ENCODE measurements around the gene NFE2L3. TPM values are rescaled to one million over a fixed set of nuclear protein-coding genes. Genes with fewer than 3 reads are reported as not detected.
"Not testable (repeated sequence)": the region's sequence is repeated elsewhere in the genome, so short reads cannot be mapped to it uniquely, and the experiment has no call there.

The NFE2L3 gene
- total RNA-seq, 1 donor from 2014 or later = 4.8 TPM

DNA sequence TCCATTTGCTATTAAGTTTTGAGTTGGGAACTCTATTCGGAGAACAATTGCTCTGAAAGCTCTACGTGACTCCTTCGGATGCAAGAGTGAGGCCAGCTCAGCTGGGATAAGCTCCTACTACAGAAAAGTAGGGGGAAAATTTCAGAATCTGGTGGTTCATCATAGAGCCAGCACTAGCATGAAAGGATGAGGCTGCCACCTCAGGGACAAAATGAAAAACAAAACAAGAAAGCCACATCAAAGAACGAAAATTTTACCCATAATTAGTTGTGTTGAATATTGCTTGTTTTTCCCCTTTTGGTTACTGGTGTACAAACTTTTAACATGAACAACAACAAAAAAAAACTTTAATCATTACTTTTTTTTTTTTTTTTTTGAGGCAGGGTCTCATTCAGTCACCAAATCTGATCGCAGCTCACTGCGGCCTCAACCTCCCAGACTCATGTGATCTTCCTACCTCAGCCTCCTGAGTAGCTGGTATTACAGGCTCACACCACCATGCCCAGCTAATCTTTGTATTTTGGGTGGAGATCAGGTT, 39.7 kb upstream of the NFE2L3 start:
- intact Hi-C loops (cut with DNase I) = no loop called here

GRCh38 chr7:26115650-26116049, 36.3 kb upstream of the NFE2L3 start:
- Histone ChIP-seq H3K36me3 (no peaks in the 10 kb centered on the region), H3K27ac (no peak overlapping the region), H3K27me3 (ENCODE audit: low read depth) (peaks cover 9% of the 10 kb centered on the region), H3K4me1 (no peaks in the 10 kb centered on the region), H3K9me3 (no peaks in the 10 kb centered on the region), H3K4me3 (no peak overlapping the region)
- no peak for ATAC-seq
- intact Hi-C loops (cut with DNase I) = no loop called here
- TF ChIP-seq, protein P1, sequence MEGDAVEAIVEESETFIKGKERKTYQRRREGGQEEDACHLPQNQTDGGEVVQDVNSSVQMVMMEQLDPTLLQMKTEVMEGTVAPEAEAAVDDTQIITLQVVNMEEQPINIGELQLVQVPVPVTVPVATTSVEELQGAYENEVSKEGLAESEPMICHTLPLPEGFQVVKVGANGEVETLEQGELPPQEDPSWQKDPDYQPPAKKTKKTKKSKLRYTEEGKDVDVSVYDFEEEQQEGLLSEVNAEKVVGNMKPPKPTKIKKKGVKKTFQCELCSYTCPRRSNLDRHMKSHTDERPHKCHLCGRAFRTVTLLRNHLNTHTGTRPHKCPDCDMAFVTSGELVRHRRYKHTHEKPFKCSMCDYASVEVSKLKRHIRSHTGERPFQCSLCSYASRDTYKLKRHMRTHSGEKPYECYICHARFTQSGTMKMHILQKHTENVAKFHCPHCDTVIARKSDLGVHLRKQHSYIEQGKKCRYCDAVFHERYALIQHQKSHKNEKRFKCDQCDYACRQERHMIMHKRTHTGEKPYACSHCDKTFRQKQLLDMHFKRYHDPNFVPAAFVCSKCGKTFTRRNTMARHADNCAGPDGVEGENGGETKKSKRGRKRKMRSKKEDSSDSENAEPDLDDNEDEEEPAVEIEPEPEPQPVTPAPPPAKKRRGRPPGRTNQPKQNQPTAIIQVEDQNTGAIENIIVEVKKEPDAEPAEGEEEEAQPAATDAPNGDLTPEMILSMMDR (IDR thresholded peaks at IDR 0.05) = no peak
- no peak for DNase-seq

More for the DNA sequence above, 39.7 kb upstream of the NFE2L3 start:
- TF ChIP-seq, protein P1 (IDR thresholded peaks at IDR 0.05) = no peak
- H3K27me3 ChIP-seq (ENCODE audit: low read depth) = no peaks in the 10 kb centered on the region
- DNase-seq = no peak
- no peak overlapping the region for H3K27ac ChIP-seq
- no peaks in the 10 kb centered on the region for H3K4me1 ChIP-seq
- no peak for ATAC-seq
- H3K4me3 ChIP-seq = no peak overlapping the region
- H3K36me3 ChIP-seq = no peaks in the 10 kb centered on the region
- no peaks in the 10 kb centered on the region for H3K9me3 ChIP-seq

- no peaks in the 10 kb centered on the region for H3K4me1 ChIP-seq
- H3K27ac ChIP-seq = no peak overlapping the region
- H3K36me3 ChIP-seq = no peaks in the 10 kb centered on the region
- no peak for DNase-seq
- H3K27me3 ChIP-seq (ENCODE audit: low read depth) = peaks cover 9% of the 10 kb centered on the region
- no peak for ATAC-seq
- H3K4me3 ChIP-seq = no peak overlapping the region
- H3K9me3 ChIP-seq = no peaks in the 10 kb centered on the region
- intact Hi-C loops (cut with DNase I) = no loop called here
- TF ChIP-seq, protein P1 (IDR thresholded peaks at IDR 0.05) = no peak
These were observed 34.7 kb upstream of the NFE2L3 start for GRCh38 chr7:26117142-26117807.

GRCh38 chr7:26117970-26118369, 34.0 kb upstream of the NFE2L3 start:
- TF ChIP-seq, protein P1 (IDR thresholded peaks at IDR 0.05) = no peak
- ATAC-seq = no peak
- no peaks in the 10 kb centered on the region for H3K9me3 ChIP-seq
- no peaks in the 10 kb centered on the region for H3K36me3 ChIP-seq
- intact Hi-C loops (cut with DNase I) = no loop called here
- H3K4me1 ChIP-seq = no peaks in the 10 kb centered on the region
- no peak overlapping the region for H3K27ac ChIP-seq
- H3K4me3 ChIP-seq = no peak overlapping the region
- no peak for DNase-seq
- H3K27me3 ChIP-seq (ENCODE audit: low read depth) = peaks cover 9% of the 10 kb centered on the region

DNA sequence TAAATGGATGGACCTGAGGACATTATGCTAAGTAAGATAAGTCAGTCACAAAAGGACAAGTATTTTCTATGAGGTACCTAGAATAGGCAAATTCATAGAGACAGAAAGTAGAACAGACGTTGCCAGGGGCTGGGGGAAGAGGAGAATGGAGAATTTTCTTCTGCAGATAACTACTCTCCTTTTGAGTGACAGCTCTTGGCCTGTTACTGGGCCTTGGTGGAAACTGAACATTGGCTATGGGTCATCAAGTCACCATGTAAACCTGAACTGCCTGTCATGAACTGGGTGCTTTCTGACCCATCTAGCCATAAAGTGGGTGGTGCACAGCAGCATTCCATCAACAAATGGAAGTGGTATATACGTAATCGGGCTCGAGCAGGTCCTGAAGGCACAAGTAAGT, 29.3 kb upstream of the NFE2L3 start:
- no peak for ATAC-seq
- no peak overlapping the region for H3K4me3 ChIP-seq
- H3K9me3 ChIP-seq = no peaks in the 10 kb centered on the region
- intact Hi-C loops (cut with DNase I) = no loop called here
- peaks cover 9% of the 10 kb centered on the region for H3K27me3 ChIP-seq (ENCODE audit: low read depth)
- no peak for DNase-seq
- TF ChIP-seq, protein P1 (IDR thresholded peaks at IDR 0.05) = no peak
- H3K36me3 ChIP-seq = no peaks in the 10 kb centered on the region
- no peak overlapping the region for H3K27ac ChIP-seq
- no peaks in the 10 kb centered on the region for H3K4me1 ChIP-seq

GRCh38 chr7:26124775-26125174, 27.2 kb upstream of the NFE2L3 start:
- H3K36me3 ChIP-seq; H3K27ac ChIP-seq; H3K27me3 ChIP-seq (ENCODE audit: low read depth); H3K4me1 ChIP-seq; H3K9me3 ChIP-seq; DNase-seq; ATAC-seq; intact Hi-C loops (cut with DNase I); H3K4me3 ChIP-seq: not testable (repeated sequence)
